ENCODE measurements around the gene USP17L24.
"Not testable (repeated sequence)": the region's sequence is repeated elsewhere in the genome, so short reads cannot be mapped to it uniquely, and the experiment has no call there.

Gene USP17L24

GRCh38 chr4:9324865-9325264 lies at the start of gene USP17L24:
Gene USP17L24 (plus strand): TSS chr4:9325165. CDS start chr4:9325165, 0 bp downstream.
- not testable (repeated sequence) for H3K4me1 ChIP-seq (ENCODE audit: insufficient read depth, low read length)

GRCh38 chr4:9324191-9324590 lies 774 bp upstream of the USP17L24 start:
- not testable (repeated sequence) for H3K4me1 ChIP-seq (ENCODE audit: insufficient read depth, low read length); H3K9ac ChIP-seq (ENCODE audit: low read depth, low read length); H3K36me3 ChIP-seq (ENCODE audit: insufficient read depth, low read depth, low read length); H3K9me3 ChIP-seq (ENCODE audit: insufficient read depth, low read depth, low read length); H3K27me3 ChIP-seq (ENCODE audit: insufficient read depth, low read length); H3K27ac ChIP-seq (ENCODE audit: low read length); H3K4me3 ChIP-seq (ENCODE audit: low read length)

More at GRCh38 chr4:9324865-9325264, at the start of gene USP17L24:
- H3K36me3 ChIP-seq (ENCODE audit: insufficient read depth, low read depth, low read length); H3K9me3 ChIP-seq (ENCODE audit: insufficient read depth, low read depth, low read length); H3K9ac ChIP-seq (ENCODE audit: low read depth, low read length); H3K27ac ChIP-seq (ENCODE audit: low read length); H3K27me3 ChIP-seq (ENCODE audit: insufficient read depth, low read length); H3K4me3 ChIP-seq (ENCODE audit: low read length): not testable (repeated sequence)

DNA sequence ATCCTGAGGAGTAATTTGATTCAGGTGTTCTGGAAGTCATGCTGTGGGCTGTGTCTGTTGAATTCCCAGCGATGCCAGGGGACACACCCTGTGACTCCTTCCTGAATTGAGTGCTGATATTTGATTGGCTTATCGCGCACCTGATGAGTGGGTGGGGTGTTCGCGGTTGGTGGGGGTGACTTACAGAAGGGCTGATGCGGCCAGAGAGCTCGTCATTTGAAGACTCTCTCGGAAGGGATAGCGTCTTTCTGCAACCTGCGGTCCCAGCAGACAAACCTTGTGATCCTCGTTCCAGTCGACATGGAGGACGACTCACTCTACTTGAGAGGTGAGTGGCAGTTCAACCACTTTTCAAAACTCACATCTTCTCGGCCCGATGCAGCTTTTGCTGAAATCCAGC lies 4.6 kb downstream of the USP17L24 start, which contains the start of gene USP17L25:
TSS of gene USP17L25 (plus strand) at position 301 of the 400 bp plus-strand sequence. CDS start at position 301, 0 bp downstream.
- H3K27ac ChIP-seq (ENCODE audit: low read length); H3K9me3 ChIP-seq (ENCODE audit: insufficient read depth, low read depth, low read length); H3K4me3 ChIP-seq (ENCODE audit: low read length); H3K36me3 ChIP-seq (ENCODE audit: insufficient read depth, low read depth, low read length); H3K4me1 ChIP-seq (ENCODE audit: insufficient read depth, low read length); H3K27me3 ChIP-seq (ENCODE audit: insufficient read depth, low read length); H3K9ac ChIP-seq (ENCODE audit: low read depth, low read length): not testable (repeated sequence)

GRCh38 chr4:9334358-9334757 lies 9.4 kb downstream of the USP17L24 start, which contains the start of gene USP17L26:
Gene USP17L26 (plus strand): TSS chr4:9334658. CDS start chr4:9334658, 0 bp downstream.
- H3K27ac ChIP-seq (ENCODE audit: low read length); H3K36me3 ChIP-seq (ENCODE audit: insufficient read depth, low read depth, low read length); H3K9ac ChIP-seq (ENCODE audit: low read depth, low read length); H3K4me3 ChIP-seq (ENCODE audit: low read length); H3K27me3 ChIP-seq (ENCODE audit: insufficient read depth, low read length); H3K9me3 ChIP-seq (ENCODE audit: insufficient read depth, low read depth, low read length); H3K4me1 ChIP-seq (ENCODE audit: insufficient read depth, low read length): not testable (repeated sequence)

- H3K4me3 ChIP-seq (ENCODE audit: low read length); H3K4me1 ChIP-seq (ENCODE audit: insufficient read depth, low read length); H3K36me3 ChIP-seq (ENCODE audit: insufficient read depth, low read depth, low read length); H3K9me3 ChIP-seq (ENCODE audit: insufficient read depth, low read depth, low read length); H3K27me3 ChIP-seq (ENCODE audit: insufficient read depth, low read length); H3K27ac ChIP-seq (ENCODE audit: low read length); H3K9ac ChIP-seq (ENCODE audit: low read depth, low read length): not testable (repeated sequence)
Observed at GRCh38 chr4:9339103-9339502, 14.1 kb downstream of the USP17L24 start, which contains the start of gene USP17L5. Gene USP17L5 (plus strand): TSS chr4:9339403. CDS start chr4:9339403, 0 bp downstream.

GRCh38 chr4:9343848-9344247 lies 18.9 kb downstream of the USP17L24 start, which contains the start of gene USP17L27:
Gene USP17L27 (plus strand): TSS chr4:9344148. CDS start chr4:9344148, 0 bp downstream.
- H3K4me1 ChIP-seq (ENCODE audit: insufficient read depth, low read length) = not testable (repeated sequence)

DNA sequence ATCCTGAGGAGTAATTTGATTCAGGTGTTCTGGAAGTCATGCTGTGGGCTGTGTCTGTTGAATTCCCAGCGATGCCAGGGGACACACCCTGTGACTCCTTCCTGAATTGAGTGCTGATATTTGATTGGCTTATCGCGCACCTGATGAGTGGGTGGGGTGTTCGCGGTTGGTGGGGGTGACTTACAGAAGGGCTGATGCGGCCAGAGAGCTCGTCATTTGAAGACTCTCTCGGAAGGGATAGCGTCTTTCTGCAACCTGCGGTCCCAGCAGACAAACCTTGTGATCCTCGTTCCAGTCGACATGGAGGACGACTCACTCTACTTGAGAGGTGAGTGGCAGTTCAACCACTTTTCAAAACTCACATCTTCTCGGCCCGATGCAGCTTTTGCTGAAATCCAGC lies 23.6 kb downstream of the USP17L24 start, which contains the start of gene USP17L28:
TSS of gene USP17L28 (plus strand) at position 301 of the 400 bp plus-strand sequence. CDS start at position 301, 0 bp downstream.
- H3K27me3 ChIP-seq (ENCODE audit: insufficient read depth, low read length); H3K4me3 ChIP-seq (ENCODE audit: low read length); H3K9ac ChIP-seq (ENCODE audit: low read depth, low read length); H3K27ac ChIP-seq (ENCODE audit: low read length); H3K36me3 ChIP-seq (ENCODE audit: insufficient read depth, low read depth, low read length); H3K9me3 ChIP-seq (ENCODE audit: insufficient read depth, low read depth, low read length); H3K4me1 ChIP-seq (ENCODE audit: insufficient read depth, low read length): not testable (repeated sequence)

More at GRCh38 chr4:9343848-9344247, 18.9 kb downstream of the USP17L24 start, which contains the start of gene USP17L27:
- not testable (repeated sequence) for H3K27me3 ChIP-seq (ENCODE audit: insufficient read depth, low read length); H3K27ac ChIP-seq (ENCODE audit: low read length); H3K4me3 ChIP-seq (ENCODE audit: low read length); H3K36me3 ChIP-seq (ENCODE audit: insufficient read depth, low read depth, low read length); H3K9me3 ChIP-seq (ENCODE audit: insufficient read depth, low read depth, low read length); H3K9ac ChIP-seq (ENCODE audit: low read depth, low read length)

GRCh38 chr4:9350866-9351265 lies 25.9 kb downstream of the USP17L24 start:
- not testable (repeated sequence) for H3K27me3 ChIP-seq (ENCODE audit: insufficient read depth, low read length); H3K36me3 ChIP-seq (ENCODE audit: insufficient read depth, low read depth, low read length); H3K4me1 ChIP-seq (ENCODE audit: insufficient read depth, low read length); H3K27ac ChIP-seq (ENCODE audit: low read length); H3K9me3 ChIP-seq (ENCODE audit: insufficient read depth, low read depth, low read length); H3K4me3 ChIP-seq (ENCODE audit: low read length); H3K9ac ChIP-seq (ENCODE audit: low read depth, low read length)

GRCh38 chr4:9353338-9353737 lies 28.4 kb downstream of the USP17L24 start, which contains the start of gene USP17L29:
Gene USP17L29 (plus strand): TSS chr4:9353638. CDS start chr4:9353638, 0 bp downstream.
- H3K27me3 ChIP-seq (ENCODE audit: insufficient read depth, low read length); H3K9me3 ChIP-seq (ENCODE audit: insufficient read depth, low read depth, low read length); H3K4me1 ChIP-seq (ENCODE audit: insufficient read depth, low read length); H3K4me3 ChIP-seq (ENCODE audit: low read length); H3K9ac ChIP-seq (ENCODE audit: low read depth, low read length); H3K27ac ChIP-seq (ENCODE audit: low read length); H3K36me3 ChIP-seq (ENCODE audit: insufficient read depth, low read depth, low read length): not testable (repeated sequence)

DNA sequence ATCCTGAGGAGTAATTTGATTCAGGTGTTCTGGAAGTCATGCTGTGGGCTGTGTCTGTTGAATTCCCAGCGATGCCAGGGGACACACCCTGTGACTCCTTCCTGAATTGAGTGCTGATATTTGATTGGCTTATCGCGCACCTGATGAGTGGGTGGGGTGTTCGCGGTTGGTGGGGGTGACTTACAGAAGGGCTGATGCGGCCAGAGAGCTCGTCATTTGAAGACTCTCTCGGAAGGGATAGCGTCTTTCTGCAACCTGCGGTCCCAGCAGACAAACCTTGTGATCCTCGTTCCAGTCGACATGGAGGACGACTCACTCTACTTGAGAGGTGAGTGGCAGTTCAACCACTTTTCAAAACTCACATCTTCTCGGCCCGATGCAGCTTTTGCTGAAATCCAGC lies 37.9 kb downstream of the USP17L24 start, which contains the start of gene USP17L30:
TSS of gene USP17L30 (plus strand) at position 301 of the 400 bp plus-strand sequence. CDS start at position 301, 0 bp downstream.
- not testable (repeated sequence) for H3K27me3 ChIP-seq (ENCODE audit: insufficient read depth, low read length); H3K4me3 ChIP-seq (ENCODE audit: low read length); H3K4me1 ChIP-seq (ENCODE audit: insufficient read depth, low read length); H3K9me3 ChIP-seq (ENCODE audit: insufficient read depth, low read depth, low read length); H3K27ac ChIP-seq (ENCODE audit: low read length); H3K9ac ChIP-seq (ENCODE audit: low read depth, low read length); H3K36me3 ChIP-seq (ENCODE audit: insufficient read depth, low read depth, low read length)

All from iPS-20b (cell line).